ENCODE results near the gene NCF4.

GRCh38 chr22:36914390-36914752 is 53.6 kb downstream of the NCF4 start:
- TF ChIP-seq CTCF (IDR thresholded peaks at IDR 0.05) = no peak
- no peak for TF ChIP-seq POLR2AphosphoS5 (IDR thresholded peaks at IDR 0.05; ENCODE audit: low read depth, low read length)
- no peak for TF ChIP-seq REST (IDR thresholded peaks at IDR 0.05; ENCODE audit: insufficient read depth in 1 of 2, low read depth in 2 of 2, low read length in 1 of 2)
- TF ChIP-seq SIN3A (IDR thresholded peaks at IDR 0.05; ENCODE audit: borderline replicate concordance, insufficient read depth, low read depth, low read length) = no peak

All from Panc1 (cell line).